Suprapubic skin (tissue), 4 donors: ENCODE measurements around the gene WBP4.

Experiments used
- CTCF ChIP-seq, 2 donors: fragments of 200-600 bp in 1 of 2; fragments of 450-650 bp in 1 of 2; sonication (generic) in 1 of 2; IDR thresholded peaks; one replicate each; pipeline ENCODE4 v1.5.1; 2016 to 2019; ENCODE audit warnings: antibody characterized with exemption in 2 of 2, mild to moderate bottlenecking in 1 of 2, moderate library complexity in 1 of 2
- POLR2A ChIP-seq, 2 donors: fragments of 450-650 bp; IDR thresholded peaks; one replicate each; pipeline ENCODE4 v1.6.1; 2017; ENCODE audit warnings: antibody characterized with exemption in 2 of 2, mild to moderate bottlenecking in 2 of 2, moderate library complexity in 2 of 2
- POLR2AphosphoS5 ChIP-seq, 3 donors: sonication (generic); formaldehyde crosslinking; IDR thresholded peaks; one replicate each; pipeline ENCODE4 v1.6.1; 2017; ENCODE audit warnings: antibody characterized with exemption in 3 of 3

- TF ChIP-seq CTCF (IDR thresholded peaks at IDR 0.05) (no peak), POLR2A (IDR thresholded peaks at IDR 0.05) (no peak), POLR2AphosphoS5 (IDR thresholded peaks at IDR 0.05) (no peak)
Measured at GRCh38 chr13:41098761-41099160, 37.5 kb downstream of the WBP4 start.
